Kidney (tissue), 14 donors: ENCODE data around the gene TRPC1. TPM values are rescaled to one million over a fixed set of nuclear protein-coding genes. Genes with fewer than 3 reads are reported as not detected.
A peak's percentile ranks its signal among the peaks of the same experiment; 100 is the strongest.

Source experiments
- DNase-seq, 5 donors: peaks; one replicate each; pipeline ENCODE4 v3.0.0-alpha.2; 2013 to 2020
- FAIRE-seq: peaks from 2 replicates; lab custom pipeline; 2012; peaks lifted over from hg19 to GRCh38; lab: Jason Lieb, UNC
- H3K27ac ChIP-seq, 2 donors: one replicate each; pipeline ENCODE4 v1.7.0; 2013; ENCODE audit warnings: low read depth in 2 of 2, low read length in 2 of 2, inconsistent platforms in 1 of 2
- H3K27me3 ChIP-seq: one replicate; pipeline ENCODE4 v1.7.1; 2013; ENCODE audit warnings: low read length, inconsistent platforms; ENCODE audit not compliant: control insufficient read depth, insufficient read depth
- H3K36me3 ChIP-seq, 3 donors: one replicate each; pipeline versions ENCODE4 v1.7.0 to v1.7.1; 2013; ENCODE audit warnings: low read length in 3 of 3, control low read depth in 1 of 3, inconsistent platforms in 1 of 3; ENCODE audit not compliant: insufficient read depth in 3 of 3, control insufficient read depth in 2 of 3
- H3K4me1 ChIP-seq, 3 donors: one replicate each; pipeline versions ENCODE4 v1.7.0 to v1.7.1; 2013; ENCODE audit warnings: low read length in 3 of 3, inconsistent platforms in 1 of 3, low read depth in 1 of 3; ENCODE audit not compliant: control insufficient read depth in 2 of 3, insufficient read depth in 2 of 3
- H3K4me3 ChIP-seq, 3 donors: one replicate each; pipeline versions ENCODE4 v1.7.0 to v1.8.1; 2013; ENCODE audit warnings: low read length in 3 of 3, control low read depth in 1 of 3, inconsistent platforms in 1 of 3
- H3K9ac ChIP-seq, 3 donors: one replicate each; pipeline versions ENCODE4 v1.7.0 to v1.7.1; 2013; ENCODE audit warnings: low read length in 3 of 3, control low read depth in 1 of 3, inconsistent platforms in 1 of 3
- H3K9me3 ChIP-seq, 3 donors: one replicate each; pipeline versions ENCODE4 v1.7.0 to v1.7.1; 2013; ENCODE audit warnings: low read length in 3 of 3, control low read depth in 1 of 3, inconsistent platforms in 1 of 3; ENCODE audit not compliant: control insufficient read depth in 2 of 3, insufficient read depth in 1 of 3
- CTCF ChIP-seq: IDR thresholded peaks from 3 replicates; pipeline ENCODE4 v1.5.1; 2012; ENCODE audit warnings: mild to moderate bottlenecking, moderate library complexity, borderline replicate concordance; ENCODE audit not compliant: insufficient read depth; ENCODE audit errors: extremely low read depth
- intact Hi-C: fragments of 100-400 bp; cut with DNase I; formaldehyde crosslinking; loops from one replicate; pipeline ENCODE4 v1.11.1; 2022
- polyA plus RNA-seq: library from polyadenylated mRNA; stranded (reverse); fragments of 350-450 nt; fragmentation: Illumina TruSeq; extraction: RNeasy Lipid Tissue Mini Kit (QIAGEN cat#74804); gene quantifications from one replicate; pipeline ENCODE4 v1.2.3, GENCODE V29; 2014; ENCODE audit warnings: low read depth, low replicate concordance; ENCODE audit not compliant: insufficient read depth
- total RNA-seq: library from RNA; stranded (reverse); fragmentation: NEBNext Ultra II Directional; extraction: Animal tissue kit (Norgen Biotek cat#: 25700); gene quantifications from one replicate; pipeline ENCODE4 v1.2.1, GENCODE V29; 2021
- donor health status: control.
- donor health status: control.
- donor health status: control.
- donor health status: control.
- donor health status: control.
- donor health status: DM: yes; HTN: yes; CAD: no.
- donor health status: Normal renal cell carcinoma (clear cell type).

TRPC1 gene
- total and polyA plus RNA-seq, 2 donors from 2014 or later: 3.2 to 13.2 TPM

- no peak overlapping the region for H3K9ac ChIP-seq
- no peaks in the 10 kb centered on the region for H3K27me3 ChIP-seq
- H3K4me3 ChIP-seq: no peak overlapping the region
- H3K9me3 ChIP-seq: peaks cover 0 to 5% (median 0%) of the 10 kb centered on the region in 3 donors
- H3K27ac ChIP-seq: no peak overlapping the region
- no peaks in the 10 kb centered on the region for H3K4me1 ChIP-seq
- no peak for TF ChIP-seq CTCF
- H3K36me3 ChIP-seq: no peaks in the 10 kb centered on the region
- DNase-seq (no peak), FAIRE-seq (no peak)
- intact Hi-C loops: no loop called here
Observed at GRCh38 chr3:142768338-142768737, 44.5 kb downstream of the TRPC1 start.

GRCh38 chr3:142777927-142778326 lies 54.1 kb downstream of the TRPC1 start:
- intact Hi-C loops: no loop called here
- DNase-seq: no peak
- H3K9ac ChIP-seq: no peak overlapping the region
- no peaks in the 10 kb centered on the region for H3K4me1 ChIP-seq
- no peaks in the 10 kb centered on the region for H3K27me3 ChIP-seq
- no peak overlapping the region for H3K4me3 ChIP-seq
- H3K27ac ChIP-seq: no peak overlapping the region
- no peaks in the 10 kb centered on the region for H3K36me3 ChIP-seq
- FAIRE-seq: no peak
- no peaks in the 10 kb centered on the region for H3K9me3 ChIP-seq
- no peak for TF ChIP-seq CTCF

DNA sequence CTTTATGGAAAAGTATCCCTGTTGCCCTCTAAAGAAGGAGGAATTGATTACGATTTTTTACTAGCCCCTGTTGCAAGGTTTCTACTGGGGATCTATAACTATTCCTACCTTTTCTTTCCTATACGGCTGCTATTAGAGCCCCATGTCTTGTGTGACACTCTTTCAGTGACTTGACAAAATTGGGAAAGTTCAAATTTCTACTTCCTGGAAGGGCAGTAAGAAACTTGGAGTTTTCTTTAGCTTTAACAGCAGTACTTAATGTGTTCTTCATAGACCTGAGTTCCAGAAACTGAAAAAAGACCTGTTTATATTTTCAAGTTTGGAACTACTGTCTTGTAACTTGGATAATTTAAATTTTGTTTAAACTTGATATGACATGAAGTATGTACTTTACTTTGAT lies 54.7 kb downstream of the TRPC1 start:
- intact Hi-C loops: no loop called here
- no peaks in the 10 kb centered on the region for H3K4me1 ChIP-seq
- H3K9ac ChIP-seq: no peak overlapping the region
- H3K36me3 ChIP-seq: no peaks in the 10 kb centered on the region
- DNase-seq (no peak), FAIRE-seq (peak; percentile 3)
- no peak overlapping the region for H3K27ac ChIP-seq
- no peak overlapping the region for H3K4me3 ChIP-seq
- no peak for TF ChIP-seq CTCF
- H3K9me3 ChIP-seq: no peaks in the 10 kb centered on the region
- no peaks in the 10 kb centered on the region for H3K27me3 ChIP-seq

DNA sequence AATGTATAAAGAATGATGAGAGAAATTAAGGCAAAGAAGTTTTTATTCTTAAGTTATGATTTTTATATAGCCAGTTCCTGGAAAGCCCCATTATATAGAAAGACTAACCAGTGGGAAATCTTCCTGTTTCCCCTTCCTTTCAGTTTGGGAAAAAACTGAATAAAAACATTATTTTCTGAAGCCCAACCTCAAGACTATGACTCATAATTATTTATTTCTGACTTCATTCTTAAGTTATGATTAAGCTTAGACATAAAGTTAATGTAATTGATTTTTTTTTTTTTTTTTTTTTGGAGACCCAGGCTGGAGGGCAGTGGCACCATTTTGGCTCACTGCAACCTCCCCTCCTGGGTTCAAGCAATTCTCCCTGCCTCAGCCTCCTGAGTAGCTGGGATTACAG lies 55.8 kb downstream of the TRPC1 start:
- no peak for DNase-seq
- FAIRE-seq: no peak
- no peak for TF ChIP-seq CTCF

More for the DNA sequence above, 55.8 kb downstream of the TRPC1 start:
- Histone ChIP-seq H3K4me1 (no peaks in the 10 kb centered on the region), H3K36me3 (no peaks in the 10 kb centered on the region), H3K9ac (no peak overlapping the region), H3K27ac (no peak overlapping the region), H3K4me3 (no peak overlapping the region), H3K9me3 (no peaks in the 10 kb centered on the region), H3K27me3 (no peaks in the 10 kb centered on the region)
- intact Hi-C loops: no loop called here
